ENCODE data around the gene IRX2.

The IRX2 gene

GRCh38 chr5:2751592-2752021 is at the start of gene IRX2:
TSS of gene IRX2 (minus strand) at chr5:2751677. CDS start at chr5:2751413, 264 bp downstream.
- peak; percentile 98 for DNase-seq

- no peak for DNase-seq
These were observed 48.6 kb upstream of the IRX2 start for GRCh38 chr5:2800035-2800434.

- no peak for DNase-seq
These were observed 46.5 kb upstream of the IRX2 start for GRCh38 chr5:2797981-2798380.

GRCh38 chr5:2797160-2797559 is 45.7 kb upstream of the IRX2 start:
- peak; percentile 89 for DNase-seq

GRCh38 chr5:2783223-2783622 is 31.7 kb upstream of the IRX2 start:
- no peak for DNase-seq

GRCh38 chr5:2782658-2783057 is 31.2 kb upstream of the IRX2 start:
- DNase-seq: no peak

GRCh38 chr5:2780421-2781171 is 29.1 kb upstream of the IRX2 start:
- no peak for DNase-seq

GRCh38 chr5:2779459-2779858 is 28.0 kb upstream of the IRX2 start:
- DNase-seq: no peak

GRCh38 chr5:2776337-2777302 is 25.1 kb upstream of the IRX2 start:
- DNase-seq: no peak

- no peak for DNase-seq
These were observed 21.9 kb upstream of the IRX2 start for GRCh38 chr5:2773327-2773726.

GRCh38 chr5:2767089-2767488 is 15.6 kb upstream of the IRX2 start:
- DNase-seq: no peak

- no peak for DNase-seq
These were observed 13.1 kb upstream of the IRX2 start for GRCh38 chr5:2764581-2764980.

- no peak for DNase-seq
These were observed 12.0 kb upstream of the IRX2 start for GRCh38 chr5:2763533-2763794.

GRCh38 chr5:2762744-2763532 is 11.5 kb upstream of the IRX2 start:
- DNase-seq: no peak

GRCh38 chr5:2761921-2762488 is 10.5 kb upstream of the IRX2 start:
- DNase-seq: no peak

GRCh38 chr5:2759696-2760461 is 8.4 kb upstream of the IRX2 start:
- no peak for DNase-seq

GRCh38 chr5:2759091-2759490 is 7.6 kb upstream of the IRX2 start:
- no peak for DNase-seq

- no peak for DNase-seq
These were observed 7.2 kb upstream of the IRX2 start for GRCh38 chr5:2758632-2759031.

GRCh38 chr5:2757563-2758351 is 6.3 kb upstream of the IRX2 start:
- no peak for DNase-seq

GRCh38 chr5:2756211-2757152 is 5.0 kb upstream of the IRX2 start:
- DNase-seq: no peak
